Suprapubic skin (tissue), 3 donors: ENCODE data around the gene CCNJ.

Experiments
- CTCF ChIP-seq, 2 donors: fragments of 200-600 bp in 1 of 2; fragments of 450-650 bp in 1 of 2; sonication (generic) in 1 of 2; IDR thresholded peaks; one replicate each; pipeline ENCODE4 v1.5.1; 2016 to 2019; ENCODE audit warnings: antibody characterized with exemption in 2 of 2, mild to moderate bottlenecking in 1 of 2, moderate library complexity in 1 of 2
- POLR2AphosphoS5 ChIP-seq, 3 donors: sonication (generic); formaldehyde crosslinking; IDR thresholded peaks; one replicate each; pipeline ENCODE4 v1.6.1; 2017; ENCODE audit warnings: antibody characterized with exemption in 3 of 3

GRCh38 chr10:96096958-96097357 is 53.6 kb downstream of the CCNJ start:
- TF ChIP-seq POLR2AphosphoS5 (IDR thresholded peaks at IDR 0.05) (no peak), CTCF (IDR thresholded peaks at IDR 0.05) (no peak)
